GM19240 (cell line): ENCODE measurements around the gene DNAH11.
"Not testable (repeated sequence)": the region's sequence is repeated elsewhere in the genome, so short reads cannot be mapped to it uniquely, and the experiment has no call there.

ENCODE experiments used
- DNase-seq: peaks from one replicate; pipeline ENCODE4 v3.0.0; 2011; ENCODE audit warnings: low spot score; ENCODE audit not compliant: insufficient read length

The DNAH11 gene

DNA sequence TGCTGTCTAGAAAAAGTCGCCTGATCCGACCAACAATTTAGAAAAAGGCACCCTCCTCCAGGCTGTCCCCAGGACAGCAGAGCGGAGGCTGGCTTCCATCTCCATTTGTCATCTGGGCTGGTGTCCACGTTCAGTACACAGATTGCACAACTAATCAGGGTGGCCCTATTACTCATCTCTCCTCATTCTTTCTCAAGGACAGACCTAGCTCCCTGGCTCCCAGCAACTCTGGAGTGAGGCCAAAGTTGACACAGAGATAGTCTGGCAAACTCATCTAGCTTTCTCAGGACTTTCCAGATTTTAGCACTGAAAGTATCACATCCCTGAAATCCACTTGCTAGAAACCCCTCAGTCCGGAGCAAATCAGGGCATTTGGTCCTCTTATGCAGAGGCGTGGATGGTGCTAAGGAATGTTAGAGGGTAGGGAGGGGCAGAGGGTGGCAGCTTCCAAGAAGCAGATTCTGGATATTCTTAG is 75.1 kb downstream of the DNAH11 start:
- DNase-seq = no peak

DNA sequence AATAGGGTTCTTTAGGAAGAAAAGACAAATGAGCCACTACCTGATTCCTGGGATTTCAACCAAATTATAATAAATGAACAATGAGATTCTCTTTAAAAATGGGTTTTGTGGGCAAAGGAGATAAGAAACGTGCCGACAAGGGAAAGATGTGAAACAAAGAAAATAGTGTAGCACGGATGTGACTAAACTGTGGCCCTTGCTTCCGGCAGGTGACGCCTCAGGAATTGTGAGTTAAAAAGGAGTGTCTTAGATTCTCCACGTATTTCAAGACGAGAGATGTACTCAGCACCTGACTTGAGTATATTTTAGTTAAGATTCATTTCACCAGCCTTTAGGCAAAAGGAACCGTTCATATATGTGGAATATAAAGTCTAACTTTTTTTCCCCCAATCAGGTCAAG is 75.9 kb downstream of the DNAH11 start:
- DNase-seq = no peak

DNA sequence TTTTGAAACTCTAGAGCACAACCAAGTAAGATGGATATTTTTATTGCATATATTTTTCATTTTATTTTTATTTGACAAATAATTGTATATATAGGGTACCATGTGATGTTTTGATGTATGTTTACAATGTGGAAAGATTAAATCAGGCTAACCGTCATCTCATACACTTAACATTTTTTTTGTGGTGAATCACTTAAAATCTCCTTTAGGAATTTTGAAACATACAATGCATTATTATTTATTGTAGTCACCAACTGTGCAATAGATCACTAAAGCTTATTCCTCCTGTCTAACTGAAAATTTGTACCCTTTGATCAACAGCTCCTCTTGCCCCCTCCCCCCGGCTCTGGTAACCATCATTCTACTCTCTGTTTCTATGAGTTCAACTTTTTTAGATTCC is 77.2 kb downstream of the DNAH11 start:
- DNase-seq = no peak

DNA sequence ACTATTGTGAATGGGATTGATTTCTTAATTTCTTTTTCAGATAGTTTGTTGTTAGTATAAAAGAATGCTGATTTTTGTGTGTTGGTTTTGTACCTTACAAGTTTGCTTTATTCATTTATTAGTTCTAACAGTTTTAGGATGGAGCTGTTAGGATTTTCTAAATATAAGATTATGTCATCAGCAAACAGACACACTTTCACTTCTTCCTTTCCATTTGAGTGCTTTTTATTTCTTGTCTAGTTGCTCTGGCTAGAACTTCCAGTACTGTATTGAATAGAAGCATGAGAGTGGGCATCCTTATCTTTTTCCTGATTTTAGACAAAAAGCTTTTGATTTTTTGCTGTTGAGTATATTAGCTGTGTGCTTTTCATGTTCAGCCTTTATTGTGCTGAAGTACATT is 81.5 kb downstream of the DNAH11 start:
- no peak for DNase-seq

DNA sequence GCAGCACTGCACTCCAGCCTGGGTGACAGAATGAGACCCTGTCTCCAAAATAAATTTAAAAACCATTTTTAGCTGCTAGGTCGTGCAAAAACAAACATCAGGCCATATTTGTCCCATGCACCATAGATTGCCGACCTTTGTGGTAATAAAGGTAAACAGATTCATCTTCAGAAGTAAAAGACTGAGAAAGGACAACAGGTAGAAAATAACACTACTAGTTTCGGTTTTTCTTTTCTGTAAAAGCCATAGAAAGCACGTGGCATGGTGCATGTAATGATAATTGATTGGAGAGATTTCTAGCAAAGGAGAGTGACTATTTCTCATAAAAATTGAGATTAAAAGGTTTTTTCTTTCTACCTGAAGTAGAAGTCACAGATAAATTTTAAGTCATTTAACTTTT is 93.9 kb downstream of the DNAH11 start:
- no peak for DNase-seq

DNA sequence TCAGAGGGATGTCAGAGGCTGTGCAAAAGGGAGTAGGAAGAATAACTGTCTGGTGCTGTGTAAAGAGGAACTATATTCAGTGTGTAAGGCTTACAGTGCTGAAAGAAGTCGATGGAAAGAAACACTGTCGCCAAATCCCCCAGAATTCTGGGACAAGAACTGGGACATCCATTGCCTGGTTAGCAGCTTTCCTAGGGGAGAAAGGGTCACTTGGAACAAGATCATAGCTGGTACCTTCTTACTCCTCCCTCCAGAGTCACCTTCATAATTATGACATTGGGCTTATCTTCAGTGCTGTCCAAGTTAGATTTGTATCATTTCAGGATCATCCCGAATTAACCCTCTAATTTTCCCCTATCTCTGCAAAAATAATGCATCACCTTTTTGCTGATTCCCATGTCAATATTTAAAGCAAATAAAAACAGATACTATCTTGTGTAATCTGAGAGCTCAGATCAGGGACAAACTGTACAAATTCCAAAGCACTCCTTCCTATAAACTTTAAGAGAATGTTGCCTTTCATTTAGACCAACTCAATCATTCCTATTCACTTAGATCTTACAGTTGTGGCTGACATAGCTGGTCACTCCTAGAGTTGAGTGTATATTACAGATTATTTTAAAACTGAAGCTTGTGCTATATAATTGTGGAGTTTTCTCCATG is 96.5 kb downstream of the DNAH11 start:
- DNase-seq = no peak

DNA sequence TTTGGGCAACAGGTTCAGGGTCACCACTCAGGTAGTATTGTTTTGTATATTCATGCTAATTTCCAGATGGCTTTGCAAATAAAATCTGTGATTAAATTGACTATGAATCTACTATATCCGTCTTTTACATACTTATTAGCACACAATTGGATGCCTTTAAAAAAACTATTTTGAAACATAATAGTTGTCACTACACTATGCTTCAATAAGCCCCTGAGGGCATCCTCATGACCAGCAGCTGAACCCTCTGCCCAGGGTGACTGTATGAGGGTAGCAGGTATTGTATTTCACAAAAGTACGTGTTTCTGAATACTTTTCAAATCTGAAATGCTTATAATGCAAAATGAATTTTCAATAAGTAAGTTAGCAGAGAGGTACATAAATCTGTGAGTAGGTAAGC is 97.3 kb downstream of the DNAH11 start:
- no peak for DNase-seq

DNA sequence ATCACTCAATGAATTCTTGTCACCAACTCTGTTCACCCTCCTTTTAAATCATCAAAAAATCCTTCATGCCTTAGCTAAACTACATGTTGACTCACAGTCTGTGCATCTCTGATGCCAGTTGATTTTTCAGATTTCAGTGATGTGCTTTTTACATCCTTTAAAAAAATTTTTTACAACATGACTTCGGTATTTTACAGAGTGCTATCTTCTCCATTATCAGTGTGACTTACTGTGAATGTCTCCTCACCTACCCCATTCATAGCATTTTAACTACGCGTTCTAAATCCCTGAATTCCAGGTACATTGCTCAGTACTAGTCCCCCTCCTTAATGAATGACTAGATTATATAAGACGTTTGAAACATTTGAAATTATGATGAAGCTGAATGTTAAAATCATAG is 98.7 kb downstream of the DNAH11 start:
- DNase-seq = no peak

DNA sequence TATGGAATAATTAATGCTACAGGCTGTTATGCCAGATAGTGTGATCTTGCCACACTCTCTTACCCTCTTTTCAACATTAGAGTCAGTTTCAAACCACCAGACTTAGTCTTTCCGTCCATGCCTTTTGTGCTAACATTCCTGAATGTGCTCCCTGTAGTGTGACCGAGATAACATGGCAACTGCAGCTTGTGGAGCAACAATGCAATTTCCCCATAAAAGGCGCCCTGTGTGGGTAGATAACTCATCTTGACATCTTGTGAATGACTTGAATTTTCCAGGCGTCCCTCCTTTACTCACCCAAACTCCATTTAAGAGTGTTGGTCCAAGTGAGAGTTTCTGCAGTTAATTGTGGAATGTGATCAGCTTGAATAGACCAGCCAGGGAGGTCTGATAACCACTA is 99.6 kb downstream of the DNAH11 start:
- DNase-seq = no peak

DNA sequence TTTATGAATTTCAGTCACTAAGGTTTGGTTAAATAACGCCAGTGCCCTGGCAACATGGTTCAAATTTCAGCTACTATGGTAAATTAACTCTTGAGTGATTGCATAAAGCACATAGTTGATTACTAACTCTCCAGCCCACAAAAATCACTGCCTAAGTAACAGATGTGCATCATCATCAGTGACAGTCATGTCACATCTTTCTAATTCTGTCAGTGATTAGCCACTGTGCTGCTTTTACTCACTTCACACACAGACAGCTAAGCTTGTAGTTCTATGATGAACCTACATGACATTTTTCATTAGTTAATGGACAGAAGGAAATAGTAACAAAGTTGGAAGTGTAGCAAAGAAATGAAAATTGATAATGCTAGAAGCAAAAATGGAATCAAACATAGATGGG is 108.9 kb downstream of the DNAH11 start:
- no peak for DNase-seq

DNA sequence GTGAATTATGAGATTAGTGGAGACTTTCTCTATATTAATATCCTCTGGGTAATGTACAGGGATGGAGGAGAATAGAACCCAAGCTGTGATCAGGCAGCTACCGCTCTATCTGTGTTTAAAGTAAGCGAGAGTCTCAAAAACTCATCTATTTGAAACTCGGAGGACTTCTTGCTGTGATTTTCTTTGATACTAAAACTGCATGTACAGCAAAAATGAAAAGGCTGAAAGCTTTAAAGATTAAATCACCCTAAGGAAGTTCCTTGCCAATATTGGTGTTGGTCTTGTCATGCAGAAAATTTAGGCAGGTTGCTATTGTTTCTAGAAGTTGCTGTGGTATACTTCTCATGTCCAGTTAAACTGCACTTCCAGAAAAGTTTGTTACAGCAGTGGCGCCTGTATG is 110.8 kb downstream of the DNAH11 start:
- no peak for DNase-seq

DNA sequence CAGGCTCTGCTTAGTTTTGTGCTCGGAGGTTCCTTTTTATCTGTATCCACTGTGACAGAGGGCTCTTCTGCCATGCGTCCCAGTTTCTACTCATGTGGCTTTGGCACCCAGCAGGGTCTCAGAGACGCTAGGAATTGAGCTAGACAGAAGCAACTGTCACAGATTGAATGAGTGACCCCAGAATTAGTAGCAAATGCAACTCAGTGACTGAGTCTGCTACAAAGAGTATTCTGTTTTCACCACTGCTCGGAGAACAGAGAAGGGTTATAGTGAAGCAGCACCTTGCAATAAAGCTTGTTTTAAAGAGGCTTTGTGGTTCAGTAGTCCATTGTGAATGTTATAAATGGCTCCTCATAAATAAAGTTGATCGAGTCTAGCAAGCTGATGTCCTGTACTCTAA is 113.2 kb downstream of the DNAH11 start:
- no peak for DNase-seq

DNA sequence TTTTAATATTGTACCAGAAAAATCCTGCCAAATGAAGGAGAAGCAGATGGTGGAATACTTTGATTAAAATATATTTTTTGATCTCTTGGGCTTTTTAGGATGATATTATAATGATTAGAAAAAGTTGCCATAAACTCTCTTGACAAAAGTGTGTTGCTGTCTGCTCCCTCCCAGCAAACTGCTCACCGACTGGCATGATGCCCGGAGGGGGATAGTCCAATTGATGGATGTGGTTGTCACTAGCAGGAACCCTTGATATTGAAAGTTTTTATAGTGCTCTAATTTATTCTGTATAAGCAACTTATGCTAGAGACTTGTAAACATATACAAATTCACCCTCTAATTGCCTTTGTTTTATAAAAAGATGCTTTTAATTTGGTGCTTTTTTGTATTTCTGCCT is 114.0 kb downstream of the DNAH11 start:
- no peak for DNase-seq

DNA sequence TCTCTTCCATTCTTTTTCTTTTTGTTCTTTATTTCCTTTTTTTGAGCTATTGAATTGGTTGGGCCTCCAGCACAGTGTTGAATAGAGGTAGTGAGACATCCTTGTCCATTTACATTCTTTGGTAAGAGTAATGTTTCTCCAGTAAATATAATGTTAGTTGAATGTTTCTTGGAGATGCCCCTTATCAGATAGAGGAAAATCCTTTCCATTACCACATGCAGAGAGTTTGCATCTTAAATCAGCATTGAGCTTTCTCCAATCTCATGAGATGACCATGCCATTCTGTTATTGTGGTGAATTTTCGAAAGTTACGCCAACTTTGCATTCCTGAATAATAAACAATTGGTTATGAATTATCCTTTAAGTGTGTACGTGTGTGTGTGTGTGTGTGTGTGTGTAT is 127.7 kb downstream of the DNAH11 start:
- no peak for DNase-seq

DNA sequence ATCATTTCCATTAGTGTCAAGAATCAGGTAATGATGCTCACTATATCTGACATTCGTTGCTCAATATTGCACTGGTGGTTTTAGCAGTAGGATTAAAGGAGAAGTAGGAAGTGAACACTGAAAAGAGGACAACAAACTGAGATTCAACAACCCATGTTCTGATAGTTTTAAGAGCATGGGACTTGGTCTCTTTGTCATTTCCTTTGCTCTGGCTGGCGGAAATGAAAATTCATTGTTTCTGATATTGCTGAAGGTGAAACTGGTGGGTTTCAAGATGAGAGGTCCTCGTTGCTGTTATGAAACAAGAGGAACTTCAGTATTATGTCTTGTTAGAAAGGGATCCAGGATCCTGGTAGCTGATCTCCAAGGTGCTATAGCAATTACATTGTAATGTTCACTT is 129.0 kb downstream of the DNAH11 start:
- no peak for DNase-seq

DNA sequence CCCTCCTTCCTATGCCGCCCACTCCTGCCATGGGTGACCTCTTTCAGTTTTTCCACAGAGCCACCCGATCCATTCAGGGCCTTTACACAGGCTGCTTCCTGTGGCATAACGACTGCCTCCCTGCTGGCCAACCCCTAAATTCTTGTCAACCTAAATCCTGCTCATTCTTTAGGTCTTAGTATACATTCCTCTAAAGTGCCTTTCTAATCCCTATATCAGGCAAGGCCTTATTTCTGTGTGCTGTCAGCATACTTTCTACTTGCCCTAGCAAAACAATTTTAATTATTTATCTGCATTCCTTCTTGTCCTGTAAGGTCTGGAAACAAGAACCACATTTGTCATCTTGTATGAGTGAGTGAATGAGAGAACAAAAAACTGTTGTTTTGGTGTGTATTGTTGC is 132.4 kb downstream of the DNAH11 start:
- DNase-seq = no peak

DNA sequence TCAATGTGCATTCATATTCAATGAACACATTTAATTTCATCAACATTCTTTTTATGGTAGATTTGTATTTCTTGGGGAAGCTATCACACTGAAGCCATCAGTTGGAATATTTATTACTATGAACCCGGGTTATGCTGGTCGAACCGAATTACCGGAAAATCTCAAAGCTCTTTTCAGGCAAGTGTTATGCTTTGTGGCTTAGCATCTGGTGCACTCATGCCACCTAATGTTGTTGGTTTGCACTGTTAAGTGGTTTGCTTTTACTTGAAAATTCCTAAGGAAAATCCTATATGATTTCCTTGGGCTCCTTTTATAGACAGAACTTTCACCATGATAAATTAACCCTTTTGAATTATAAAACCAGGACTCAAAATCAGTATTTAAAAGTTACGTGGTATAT is 147.9 kb downstream of the DNAH11 start:
- DNase-seq = no peak

DNA sequence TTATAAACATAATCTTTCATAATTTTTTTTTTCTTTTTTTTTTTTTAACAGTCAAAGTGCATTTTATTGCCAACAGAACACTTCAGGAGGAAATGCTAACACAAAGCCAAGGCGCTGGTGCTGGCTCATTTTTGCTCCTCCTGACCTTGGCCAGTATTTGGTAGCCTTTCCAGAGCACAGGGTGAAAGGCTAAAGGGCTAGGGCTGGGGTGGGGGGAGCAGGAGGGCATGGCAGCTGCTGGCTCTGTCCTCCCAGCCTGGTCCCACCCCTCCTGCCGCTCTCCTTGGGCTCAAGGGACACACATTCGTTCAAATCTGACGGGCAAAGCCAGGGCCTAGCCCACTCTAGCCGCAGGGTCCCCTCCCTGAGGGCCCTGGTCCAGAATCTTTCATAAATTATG is 148.3 kb downstream of the DNAH11 start:
- not testable (repeated sequence) for DNase-seq

DNA sequence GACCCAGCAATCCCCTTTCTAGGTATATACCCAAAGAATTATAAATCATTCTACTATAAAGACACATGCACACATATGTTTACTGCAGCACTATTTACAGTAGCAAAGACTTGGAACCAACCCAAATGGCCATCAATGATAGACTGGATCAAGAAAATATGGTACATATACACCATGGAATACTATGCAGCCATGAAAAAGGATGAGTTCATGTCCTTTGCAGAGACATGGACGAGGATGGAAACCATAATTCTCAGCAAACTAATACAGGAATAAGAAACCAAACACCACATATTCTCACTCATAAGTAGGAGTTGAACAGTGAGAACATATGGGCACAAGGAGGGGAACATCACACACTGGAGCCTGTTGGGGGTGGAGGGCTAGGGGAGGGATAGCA is 157.7 kb downstream of the DNAH11 start:
- DNase-seq = not testable (repeated sequence)

DNA sequence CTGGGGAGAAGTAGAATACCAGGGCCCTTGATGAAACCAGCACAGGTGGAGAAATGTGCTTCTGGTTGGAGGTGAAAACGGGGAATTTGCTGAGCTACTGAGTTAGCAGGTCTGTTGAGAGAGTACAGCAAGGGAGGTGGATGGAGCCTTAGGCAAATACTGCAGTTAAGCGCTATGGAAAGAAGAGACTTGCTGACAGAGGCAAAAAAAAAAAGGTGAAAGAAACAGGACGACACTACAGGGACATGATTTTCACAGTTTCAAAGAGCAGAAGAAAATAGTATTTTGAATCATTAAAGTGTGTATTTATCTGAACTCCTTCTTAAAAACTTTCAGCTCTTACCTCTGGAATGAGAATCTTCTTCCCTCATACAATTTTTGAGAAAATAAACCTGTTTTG is 159.5 kb downstream of the DNAH11 start:
- DNase-seq = no peak

DNA sequence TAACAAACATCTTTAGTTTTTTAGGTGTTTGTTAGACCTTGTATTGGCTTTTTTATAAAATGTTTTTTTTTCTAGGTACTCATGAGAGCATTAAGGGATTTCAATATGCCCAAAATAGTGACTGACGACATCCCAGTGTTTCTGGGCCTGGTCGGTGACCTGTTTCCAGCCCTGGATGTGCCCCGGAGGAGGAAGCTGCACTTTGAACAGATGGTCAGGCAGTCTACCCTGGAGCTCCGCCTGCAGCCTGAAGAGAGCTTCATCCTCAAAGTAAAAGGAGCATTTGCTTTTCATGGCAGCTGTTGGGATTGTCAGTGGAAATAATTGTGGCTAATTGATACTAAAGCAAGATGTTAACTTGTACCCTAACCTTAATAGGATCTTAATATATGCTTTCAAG is 161.5 kb downstream of the DNAH11 start:
- DNase-seq = no peak

DNA sequence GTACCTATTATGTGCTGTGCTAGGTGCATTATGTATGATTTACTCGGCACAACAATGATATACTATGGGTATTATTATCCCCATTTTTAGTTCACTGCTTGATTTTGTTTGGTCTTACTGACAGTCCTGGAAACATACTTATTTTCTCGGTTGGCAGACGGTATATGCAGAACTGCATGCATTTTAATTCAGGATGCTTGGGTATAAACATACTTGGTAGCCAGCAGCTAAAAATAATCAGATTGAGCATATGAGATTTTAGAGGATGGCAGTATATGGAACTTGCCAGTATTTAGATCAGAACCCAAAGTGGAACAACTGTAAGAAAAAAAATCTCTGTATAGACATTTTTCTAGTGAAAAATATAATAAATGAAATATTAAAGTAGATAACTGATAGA is 163.3 kb downstream of the DNAH11 start:
- no peak for DNase-seq

DNA sequence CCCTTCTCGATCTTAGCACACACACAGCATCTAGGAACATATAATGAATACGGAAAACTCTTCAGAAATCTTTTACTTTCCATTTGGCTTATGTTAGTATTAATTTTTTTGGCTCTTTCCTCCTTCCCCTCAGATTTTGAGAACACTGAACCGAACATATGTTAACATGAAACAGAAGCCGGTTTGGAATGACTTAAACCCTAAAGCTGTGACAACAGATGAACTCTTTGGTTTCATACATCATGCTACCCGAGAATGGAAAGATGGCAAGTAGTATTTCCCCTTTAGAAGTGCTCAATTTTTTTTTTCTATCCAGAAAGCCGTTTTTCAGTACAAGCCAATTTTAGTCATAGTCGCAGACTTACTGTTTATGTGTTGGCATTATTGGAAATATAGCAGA is 164.7 kb downstream of the DNAH11 start:
- DNase-seq = no peak

DNA sequence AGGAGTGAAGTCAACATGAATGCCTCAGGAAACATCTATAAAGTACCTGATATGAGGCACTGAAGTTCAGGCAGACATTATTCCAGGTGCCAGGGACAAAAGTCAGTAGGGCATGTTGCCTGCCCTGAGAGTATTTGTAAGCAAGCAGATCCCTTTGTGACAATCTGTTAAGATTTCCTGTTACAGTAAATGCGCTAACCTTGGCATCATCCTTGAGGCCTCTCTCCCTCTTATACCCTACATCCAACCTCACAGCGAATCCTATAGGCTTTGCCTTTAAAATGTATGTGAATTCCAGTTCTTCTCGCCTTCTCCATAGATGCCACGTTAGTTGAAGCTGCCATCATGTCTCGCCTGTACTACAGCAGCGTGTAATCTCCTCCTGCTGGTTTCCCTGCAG is 165.3 kb downstream of the DNAH11 start:
- no peak for DNase-seq
